ENCODE measurements around the gene RELA. TPM values are rescaled to one million over a fixed set of nuclear protein-coding genes. Genes with fewer than 3 reads are reported as not detected.

The RELA gene
- total and polyA plus RNA-seq, 2 of the 13 experiments (the other 11 are each of a cell fraction or from before 2014, with no cell fraction given) = 21.4 to 40.5 TPM

DNA sequence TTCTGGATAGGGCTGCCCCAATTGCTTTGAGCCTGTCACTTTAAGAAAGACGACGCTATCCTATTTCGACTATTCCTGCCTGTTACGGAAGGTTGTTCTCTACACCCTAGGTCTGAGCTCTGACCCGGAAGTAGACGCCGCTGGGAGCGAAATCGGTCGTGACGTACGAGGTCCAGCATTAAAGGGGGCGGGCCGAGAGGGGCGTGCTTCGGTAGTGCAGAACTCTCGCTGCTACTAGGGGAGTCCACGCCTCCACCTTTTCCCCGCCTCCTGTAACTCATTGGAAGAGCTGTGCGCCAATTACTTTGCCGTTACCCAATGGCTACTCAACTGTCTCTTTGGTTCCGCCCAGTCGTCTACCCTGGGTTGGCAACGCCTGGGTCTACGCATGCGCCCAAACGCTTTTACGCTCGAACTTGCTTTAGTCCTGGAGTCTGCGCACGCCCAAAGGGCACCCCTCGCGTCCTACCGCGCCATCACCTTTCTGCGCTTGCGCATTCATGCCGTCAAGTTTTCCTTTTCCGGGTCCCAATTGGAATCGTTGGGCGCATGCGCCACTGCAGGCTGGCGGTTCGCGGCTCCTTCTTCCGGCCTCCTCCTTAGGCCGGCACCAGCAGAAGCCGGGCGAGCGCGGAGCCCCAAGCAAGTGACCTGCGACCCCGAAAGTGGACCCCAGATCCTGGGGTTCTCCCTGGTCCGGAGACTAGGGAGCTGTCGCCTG lies 47.3 kb downstream of the RELA start, which contains the start of gene PCNX3 (continued):
- TF ChIP-seq, protein P1, sequence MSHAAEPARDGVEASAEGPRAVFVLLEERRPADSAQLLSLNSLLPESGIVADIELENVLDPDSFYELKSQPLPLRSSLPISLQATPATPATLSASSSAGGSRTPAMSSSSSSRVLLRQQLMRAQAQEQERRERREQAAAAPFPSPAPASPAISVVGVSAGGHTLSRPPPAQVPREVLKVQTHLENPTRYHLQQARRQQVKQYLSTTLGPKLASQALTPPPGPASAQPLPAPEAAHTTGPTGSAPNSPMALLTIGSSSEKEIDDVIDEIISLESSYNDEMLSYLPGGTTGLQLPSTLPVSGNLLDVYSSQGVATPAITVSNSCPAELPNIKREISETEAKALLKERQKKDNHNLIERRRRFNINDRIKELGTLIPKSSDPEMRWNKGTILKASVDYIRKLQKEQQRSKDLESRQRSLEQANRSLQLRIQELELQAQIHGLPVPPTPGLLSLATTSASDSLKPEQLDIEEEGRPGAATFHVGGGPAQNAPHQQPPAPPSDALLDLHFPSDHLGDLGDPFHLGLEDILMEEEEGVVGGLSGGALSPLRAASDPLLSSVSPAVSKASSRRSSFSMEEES (CRISPR knock-in tag; IDR thresholded peaks at IDR 0.05) = no peak
- TF ChIP-seq, protein P2, sequence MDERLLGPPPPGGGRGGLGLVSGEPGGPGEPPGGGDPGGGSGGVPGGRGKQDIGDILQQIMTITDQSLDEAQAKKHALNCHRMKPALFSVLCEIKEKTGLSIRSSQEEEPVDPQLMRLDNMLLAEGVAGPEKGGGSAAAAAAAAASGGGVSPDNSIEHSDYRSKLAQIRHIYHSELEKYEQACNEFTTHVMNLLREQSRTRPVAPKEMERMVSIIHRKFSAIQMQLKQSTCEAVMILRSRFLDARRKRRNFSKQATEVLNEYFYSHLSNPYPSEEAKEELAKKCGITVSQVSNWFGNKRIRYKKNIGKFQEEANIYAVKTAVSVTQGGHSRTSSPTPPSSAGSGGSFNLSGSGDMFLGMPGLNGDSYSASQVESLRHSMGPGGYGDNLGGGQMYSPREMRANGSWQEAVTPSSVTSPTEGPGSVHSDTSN (CRISPR knock-in tag; IDR thresholded peaks at IDR 0.05) = peak; percentile 99
- TF ChIP-seq TSC22D2 (CRISPR knock-in tag; IDR thresholded peaks at IDR 0.05; ENCODE audit: borderline replicate concordance) (no peak), SP5 (CRISPR knock-in tag; IDR thresholded peaks at IDR 0.05; ENCODE audit: borderline replicate concordance, low read depth) (peak; percentile 63), ARNT2 (CRISPR knock-in tag; IDR thresholded peaks at IDR 0.05; ENCODE audit: low read depth) (peak; percentile 45; the same call in 1 of the 2 replicates), NFYC (CRISPR knock-in tag; IDR thresholded peaks at IDR 0.05) (peak; percentile 98), ZNF224 (CRISPR knock-in tag; IDR thresholded peaks at IDR 0.05) (no peak), ZNF790 (CRISPR knock-in tag; IDR thresholded peaks at IDR 0.05; ENCODE audit: borderline replicate concordance) (no peak), ASH2L (IDR thresholded peaks at IDR 0.05; ENCODE audit: insufficient read length, low read depth, low read length) (peak; percentile 48), ZNF317 (CRISPR knock-in tag; IDR thresholded peaks at IDR 0.05) (no peak), FLYWCH1 (CRISPR knock-in tag; IDR thresholded peaks at IDR 0.05) (no peak), ZNF547 (CRISPR knock-in tag; IDR thresholded peaks at IDR 0.05) (peak; percentile 61; the same call in 1 of the 2 replicates), PRPF4 (IDR thresholded peaks at IDR 0.05; ENCODE audit: low read depth, low read length, poor library complexity, severe bottlenecking) (no peak), SRY (CRISPR knock-in tag; IDR thresholded peaks at IDR 0.05) (no peak; the same call in 1 of the 2 replicates)
- TF ChIP-seq, protein P3, sequence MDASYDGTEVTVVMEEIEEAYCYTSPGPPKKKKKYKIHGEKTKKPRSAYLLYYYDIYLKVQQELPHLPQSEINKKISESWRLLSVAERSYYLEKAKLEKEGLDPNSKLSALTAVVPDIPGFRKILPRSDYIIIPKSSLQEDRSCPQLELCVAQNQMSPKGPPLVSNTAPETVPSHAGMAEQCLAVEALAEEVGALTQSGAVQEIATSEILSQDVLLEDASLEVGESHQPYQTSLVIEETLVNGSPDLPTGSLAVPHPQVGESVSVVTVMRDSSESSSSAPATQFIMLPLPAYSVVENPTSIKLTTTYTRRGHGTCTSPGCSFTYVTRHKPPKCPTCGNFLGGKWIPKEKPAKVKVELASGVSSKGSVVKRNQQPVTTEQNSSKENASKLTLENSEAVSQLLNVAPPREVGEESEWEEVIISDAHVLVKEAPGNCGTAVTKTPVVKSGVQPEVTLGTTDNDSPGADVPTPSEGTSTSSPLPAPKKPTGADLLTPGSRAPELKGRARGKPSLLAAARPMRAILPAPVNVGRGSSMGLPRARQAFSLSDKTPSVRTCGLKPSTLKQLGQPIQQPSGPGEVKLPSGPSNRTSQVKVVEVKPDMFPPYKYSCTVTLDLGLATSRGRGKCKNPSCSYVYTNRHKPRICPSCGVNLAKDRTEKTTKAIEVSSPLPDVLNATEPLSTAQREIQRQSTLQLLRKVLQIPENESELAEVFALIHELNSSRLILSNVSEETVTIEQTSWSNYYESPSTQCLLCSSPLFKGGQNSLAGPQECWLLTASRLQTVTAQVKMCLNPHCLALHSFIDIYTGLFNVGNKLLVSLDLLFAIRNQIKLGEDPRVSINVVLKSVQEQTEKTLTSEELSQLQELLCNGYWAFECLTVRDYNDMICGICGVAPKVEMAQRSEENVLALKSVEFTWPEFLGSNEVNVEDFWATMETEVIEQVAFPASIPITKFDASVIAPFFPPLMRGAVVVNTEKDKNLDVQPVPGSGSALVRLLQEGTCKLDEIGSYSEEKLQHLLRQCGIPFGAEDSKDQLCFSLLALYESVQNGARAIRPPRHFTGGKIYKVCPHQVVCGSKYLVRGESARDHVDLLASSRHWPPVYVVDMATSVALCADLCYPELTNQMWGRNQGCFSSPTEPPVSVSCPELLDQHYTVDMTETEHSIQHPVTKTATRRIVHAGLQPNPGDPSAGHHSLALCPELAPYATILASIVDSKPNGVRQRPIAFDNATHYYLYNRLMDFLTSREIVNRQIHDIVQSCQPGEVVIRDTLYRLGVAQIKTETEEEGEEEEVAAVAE (CRISPR knock-in tag; IDR thresholded peaks at IDR 0.05; ENCODE audit: borderline replicate concordance) = no peak
- TF ChIP-seq, protein P4, sequence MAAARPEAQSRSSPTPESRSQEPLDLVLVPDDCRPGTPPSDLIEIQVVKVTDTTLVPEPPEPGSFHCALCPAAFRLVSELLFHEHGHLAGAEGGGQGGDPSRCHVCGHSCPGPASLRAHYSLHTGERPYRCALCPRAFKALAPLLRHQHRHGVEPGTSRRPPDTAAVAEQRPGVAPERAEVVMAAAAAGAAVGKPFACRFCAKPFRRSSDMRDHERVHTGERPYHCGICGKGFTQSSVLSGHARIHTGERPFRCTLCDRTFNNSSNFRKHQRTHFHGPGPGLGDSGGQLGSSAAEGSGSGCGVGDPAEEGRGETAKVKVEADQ (CRISPR knock-in tag; IDR thresholded peaks at IDR 0.05; ENCODE audit: borderline replicate concordance) = 0 out of 2 replicates have a peak, but pooled peaks have one; percentile 26
- TF ChIP-seq, protein P5, sequence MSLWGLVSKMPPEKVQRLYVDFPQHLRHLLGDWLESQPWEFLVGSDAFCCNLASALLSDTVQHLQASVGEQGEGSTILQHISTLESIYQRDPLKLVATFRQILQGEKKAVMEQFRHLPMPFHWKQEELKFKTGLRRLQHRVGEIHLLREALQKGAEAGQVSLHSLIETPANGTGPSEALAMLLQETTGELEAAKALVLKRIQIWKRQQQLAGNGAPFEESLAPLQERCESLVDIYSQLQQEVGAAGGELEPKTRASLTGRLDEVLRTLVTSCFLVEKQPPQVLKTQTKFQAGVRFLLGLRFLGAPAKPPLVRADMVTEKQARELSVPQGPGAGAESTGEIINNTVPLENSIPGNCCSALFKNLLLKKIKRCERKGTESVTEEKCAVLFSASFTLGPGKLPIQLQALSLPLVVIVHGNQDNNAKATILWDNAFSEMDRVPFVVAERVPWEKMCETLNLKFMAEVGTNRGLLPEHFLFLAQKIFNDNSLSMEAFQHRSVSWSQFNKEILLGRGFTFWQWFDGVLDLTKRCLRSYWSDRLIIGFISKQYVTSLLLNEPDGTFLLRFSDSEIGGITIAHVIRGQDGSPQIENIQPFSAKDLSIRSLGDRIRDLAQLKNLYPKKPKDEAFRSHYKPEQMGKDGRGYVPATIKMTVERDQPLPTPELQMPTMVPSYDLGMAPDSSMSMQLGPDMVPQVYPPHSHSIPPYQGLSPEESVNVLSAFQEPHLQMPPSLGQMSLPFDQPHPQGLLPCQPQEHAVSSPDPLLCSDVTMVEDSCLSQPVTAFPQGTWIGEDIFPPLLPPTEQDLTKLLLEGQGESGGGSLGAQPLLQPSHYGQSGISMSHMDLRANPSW (CRISPR knock-in tag; IDR thresholded peaks at IDR 0.05; ENCODE audit: borderline replicate concordance) = no peak
- TF ChIP-seq, protein P6, sequence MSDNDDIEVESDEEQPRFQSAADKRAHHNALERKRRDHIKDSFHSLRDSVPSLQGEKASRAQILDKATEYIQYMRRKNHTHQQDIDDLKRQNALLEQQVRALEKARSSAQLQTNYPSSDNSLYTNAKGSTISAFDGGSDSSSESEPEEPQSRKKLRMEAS (IDR thresholded peaks at IDR 0.05) = peak; percentile 84

All from HepG2 (cell line).